HepG2 (cell line): ENCODE results near the gene SH3TC2. TPM values are rescaled to one million over a fixed set of nuclear protein-coding genes. Genes with fewer than 3 reads are reported as not detected.

Source experiments
- HNRNPK ChIP-seq: fragments of 200-400 bp; formaldehyde crosslinking; IDR thresholded peaks from 2 replicates; pipeline ENCODE4 v1.6.1; 2018; ENCODE audit warnings: low read length, low read depth, moderate library complexity, mild to moderate bottlenecking; ENCODE audit not compliant: poor library complexity, severe bottlenecking
- HOXA3 ChIP-seq: sonication (generic); formaldehyde crosslinking; IDR thresholded peaks from 2 replicates; pipeline ENCODE4 v1.5.0; 2020; ENCODE audit warnings: missing genetic modification reagents
- MAFK ChIP-seq, 2 experiments: IDR thresholded peaks in 1 of 2; conservative IDR thresholded peaks in 1 of 2; 2 replicates each; pipeline ENCODE4 v1.6.1; 2011; ENCODE audit warnings: improper control_type of control experiment in 2 of 2, low read length in 2 of 2
- MED13 ChIP-seq: sonication (generic); formaldehyde crosslinking; IDR thresholded peaks from 2 replicates; pipeline ENCODE4 v1.5.0; 2020; ENCODE audit warnings: missing genetic modification reagents
- MED8 ChIP-seq: sonication (generic); formaldehyde crosslinking; IDR thresholded peaks from 2 replicates; pipeline ENCODE4 v1.8.1; 2023; ENCODE audit warnings: mild to moderate bottlenecking, missing genetic modification reagents; ENCODE audit not compliant: insufficient replicate concordance
- NFE2L2 ChIP-seq: fragments of 150-350 bp; IDR thresholded peaks from 2 replicates; pipeline ENCODE4 v1.6.1; 2014; ENCODE audit warnings: low read length
- NRL ChIP-seq: sonication (generic); formaldehyde crosslinking; IDR thresholded peaks from 2 replicates; pipeline ENCODE4 v1.5.0; 2020; ENCODE audit warnings: missing genetic modification reagents, mild to moderate bottlenecking, moderate library complexity, borderline replicate concordance
- RFXAP ChIP-seq: sonication (generic); formaldehyde crosslinking; IDR thresholded peaks from 2 replicates; pipeline ENCODE4 v1.4.0; 2020; ENCODE audit warnings: missing genetic modification reagents, borderline replicate concordance
- SALL1 ChIP-seq: sonication (generic); formaldehyde crosslinking; IDR thresholded peaks from 2 replicates; pipeline ENCODE4 v1.8.0; 2022; ENCODE audit warnings: mild to moderate bottlenecking, missing genetic modification reagents
- SUZ12 ChIP-seq: fragments of 150-350 bp; IDR thresholded peaks from 2 replicates; pipeline ENCODE4 v1.6.1; 2014; ENCODE audit warnings: low read depth, low read length
- TAF15 ChIP-seq: fragments of 200-400 bp; formaldehyde crosslinking; IDR thresholded peaks from one replicate; pipeline ENCODE4 v1.6.1; 2018; ENCODE audit warnings: mild to moderate bottlenecking, low read depth, low read length; ENCODE audit not compliant: poor library complexity, severe bottlenecking
- TARDBP ChIP-seq: sonication (generic); formaldehyde crosslinking; IDR thresholded peaks from 2 replicates; pipeline ENCODE4 v1.8.0; 2022; ENCODE audit warnings: mild to moderate bottlenecking, missing genetic modification reagents
- TBX2 ChIP-seq: sonication (generic); formaldehyde crosslinking; IDR thresholded peaks from 2 replicates; pipeline ENCODE4 v1.5.0; 2020; ENCODE audit warnings: missing genetic modification reagents, mild to moderate bottlenecking, borderline replicate concordance
- ZNF850 ChIP-seq: sonication (generic); formaldehyde crosslinking; conservative IDR thresholded peaks from 2 replicates; pipeline ENCODE4 v1.9.0; 2021; ENCODE audit warnings: mild to moderate bottlenecking, missing genetic modification reagents
- ZNF878 ChIP-seq: sonication (generic); formaldehyde crosslinking; IDR thresholded peaks from 2 replicates; pipeline ENCODE4 v1.8.1; 2023; ENCODE audit warnings: mild to moderate bottlenecking, missing genetic modification reagents, moderate library complexity
- ZSCAN9 ChIP-seq: IDR thresholded peaks from 2 replicates; pipeline ENCODE4 v1.6.1; 2016; ENCODE audit warnings: borderline replicate concordance
- polyA plus RNA-seq, 8 experiments: library from polyadenylated mRNA; depleted of rRNA in 3 of 8; stranded (reverse) in 7 of 8; unstranded in 1 of 8; fragments of >200 nt; fragmentation: Illumina TruSeq in 4 of 8; extraction: Trizol in 4 of 8; gene quantifications; 2 replicates each; pipeline versions ENCODE4 v1.2.1 to v1.2.3, GENCODE V29; 2011 to 2016; ENCODE audit warnings: low read depth in 4 of 8, missing spikeins in 1 of 8, mixed read lengths in 1 of 8; ENCODE audit not compliant: insufficient read depth in 1 of 8
- total RNA-seq, 5 experiments: library from RNA; depleted of rRNA; stranded (reverse); fragments of >200 nt; fragmentation: Illumina TruSeq; extraction: Trizol; gene quantifications; 2 replicates each; pipeline ENCODE4 v1.2.3, GENCODE V29; 2016; ENCODE audit warnings: low read depth in 1 of 5
- TF ChIP-seq, protein P1 (sequence below): sonication (generic); formaldehyde crosslinking; IDR thresholded peaks from 2 replicates; pipeline ENCODE4 v1.4.0; 2020; ENCODE audit warnings: missing genetic modification reagents
- TF ChIP-seq, protein P2 (sequence below): IDR thresholded peaks from 2 replicates; pipeline ENCODE4 v1.6.1; 2016; ENCODE audit warnings: missing compliant biosample characterization, missing genetic modification reagents, borderline replicate concordance
- TF ChIP-seq, protein P3 (sequence below): sonication (generic); formaldehyde crosslinking; IDR thresholded peaks from 2 replicates; pipeline ENCODE4 v1.4.0; 2020; ENCODE audit warnings: mild to moderate bottlenecking, missing genetic modification reagents

SH3TC2 gene
- total and polyA plus RNA-seq, 2 of the 13 experiments (the other 11 are each of a cell fraction or from before 2014, with no cell fraction given), result 0.34 to 0.71 TPM

DNA sequence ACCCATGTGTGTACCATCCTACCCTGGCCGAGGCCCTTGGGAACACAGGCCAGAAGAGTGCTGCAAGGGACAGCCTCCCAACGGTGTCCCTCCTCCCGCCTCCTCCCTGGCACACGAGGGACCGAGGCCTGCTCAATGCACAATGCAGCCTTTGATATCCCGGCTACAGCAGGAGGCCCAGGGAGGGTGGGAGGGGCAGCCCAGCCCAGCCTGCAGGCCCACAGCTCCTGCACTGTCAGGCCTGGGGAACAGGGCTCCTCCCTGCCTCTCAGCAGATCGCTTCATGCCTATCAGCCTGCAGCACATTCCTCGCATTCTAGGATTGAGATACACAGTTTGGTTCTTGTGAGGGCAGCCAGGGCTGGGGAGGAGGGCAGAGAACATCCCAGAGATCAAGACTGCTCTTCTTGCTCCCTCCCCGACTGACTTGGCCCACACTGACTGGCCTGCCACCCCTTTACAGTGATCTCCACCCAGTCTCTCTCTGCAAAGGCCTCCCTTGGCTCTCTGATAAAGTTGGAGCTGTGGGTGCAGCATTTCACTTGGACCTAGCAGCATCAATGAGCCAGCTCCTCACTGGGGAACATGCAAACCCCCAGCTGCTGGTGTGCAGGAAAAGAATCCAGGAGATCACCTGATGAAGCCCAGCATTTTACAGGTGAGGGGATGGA is at the start of gene SH3TC2 (continued):
- TF ChIP-seq, protein P1, sequence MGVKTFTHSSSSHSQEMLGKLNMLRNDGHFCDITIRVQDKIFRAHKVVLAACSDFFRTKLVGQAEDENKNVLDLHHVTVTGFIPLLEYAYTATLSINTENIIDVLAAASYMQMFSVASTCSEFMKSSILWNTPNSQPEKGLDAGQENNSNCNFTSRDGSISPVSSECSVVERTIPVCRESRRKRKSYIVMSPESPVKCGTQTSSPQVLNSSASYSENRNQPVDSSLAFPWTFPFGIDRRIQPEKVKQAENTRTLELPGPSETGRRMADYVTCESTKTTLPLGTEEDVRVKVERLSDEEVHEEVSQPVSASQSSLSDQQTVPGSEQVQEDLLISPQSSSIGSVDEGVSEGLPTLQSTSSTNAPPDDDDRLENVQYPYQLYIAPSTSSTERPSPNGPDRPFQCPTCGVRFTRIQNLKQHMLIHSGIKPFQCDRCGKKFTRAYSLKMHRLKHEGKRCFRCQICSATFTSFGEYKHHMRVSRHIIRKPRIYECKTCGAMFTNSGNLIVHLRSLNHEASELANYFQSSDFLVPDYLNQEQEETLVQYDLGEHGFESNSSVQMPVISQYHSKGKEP, result 0 out of 2 replicates have a peak, but pooled peaks have one; percentile 28
- TF ChIP-seq ZNF850 (no peak), HOXA3 (CRISPR knock-in tag) (0 out of 2 replicates have a peak, but pooled peaks have one; percentile 13), NRL (CRISPR knock-in tag) (no peak), HNRNPK (no peak), ZNF878 (CRISPR knock-in tag) (no peak), RFXAP (no peak), TARDBP (peak; percentile 32; the same call in 1 of the 2 replicates), MED8 (CRISPR knock-in tag) (no peak), SALL1 (CRISPR knock-in tag) (peak; percentile 50), TAF15 (no peak), SUZ12 (no peak), MED13 (CRISPR knock-in tag) (no peak), TBX2 (CRISPR knock-in tag) (0 out of 2 replicates have a peak, but pooled peaks have one; percentile 35), NFE2L2 (no peak), ZSCAN9 (no peak), MAFK (conservative IDR thresholded peaks at IDR 0.05 in 1 of 2, IDR thresholded peaks at IDR 0.05 in 1 of 2; ENCODE audit: low read length in 2 of 2) (no peak)
- TF ChIP-seq, protein P2, sequence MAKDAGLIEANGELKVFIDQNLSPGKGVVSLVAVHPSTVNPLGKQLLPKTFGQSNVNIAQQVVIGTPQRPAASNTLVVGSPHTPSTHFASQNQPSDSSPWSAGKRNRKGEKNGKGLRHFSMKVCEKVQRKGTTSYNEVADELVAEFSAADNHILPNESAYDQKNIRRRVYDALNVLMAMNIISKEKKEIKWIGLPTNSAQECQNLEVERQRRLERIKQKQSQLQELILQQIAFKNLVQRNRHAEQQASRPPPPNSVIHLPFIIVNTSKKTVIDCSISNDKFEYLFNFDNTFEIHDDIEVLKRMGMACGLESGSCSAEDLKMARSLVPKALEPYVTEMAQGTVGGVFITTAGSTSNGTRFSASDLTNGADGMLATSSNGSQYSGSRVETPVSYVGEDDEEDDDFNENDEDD, result peak; percentile 62; the same call in 1 of the 2 replicates
- TF ChIP-seq, protein P3, sequence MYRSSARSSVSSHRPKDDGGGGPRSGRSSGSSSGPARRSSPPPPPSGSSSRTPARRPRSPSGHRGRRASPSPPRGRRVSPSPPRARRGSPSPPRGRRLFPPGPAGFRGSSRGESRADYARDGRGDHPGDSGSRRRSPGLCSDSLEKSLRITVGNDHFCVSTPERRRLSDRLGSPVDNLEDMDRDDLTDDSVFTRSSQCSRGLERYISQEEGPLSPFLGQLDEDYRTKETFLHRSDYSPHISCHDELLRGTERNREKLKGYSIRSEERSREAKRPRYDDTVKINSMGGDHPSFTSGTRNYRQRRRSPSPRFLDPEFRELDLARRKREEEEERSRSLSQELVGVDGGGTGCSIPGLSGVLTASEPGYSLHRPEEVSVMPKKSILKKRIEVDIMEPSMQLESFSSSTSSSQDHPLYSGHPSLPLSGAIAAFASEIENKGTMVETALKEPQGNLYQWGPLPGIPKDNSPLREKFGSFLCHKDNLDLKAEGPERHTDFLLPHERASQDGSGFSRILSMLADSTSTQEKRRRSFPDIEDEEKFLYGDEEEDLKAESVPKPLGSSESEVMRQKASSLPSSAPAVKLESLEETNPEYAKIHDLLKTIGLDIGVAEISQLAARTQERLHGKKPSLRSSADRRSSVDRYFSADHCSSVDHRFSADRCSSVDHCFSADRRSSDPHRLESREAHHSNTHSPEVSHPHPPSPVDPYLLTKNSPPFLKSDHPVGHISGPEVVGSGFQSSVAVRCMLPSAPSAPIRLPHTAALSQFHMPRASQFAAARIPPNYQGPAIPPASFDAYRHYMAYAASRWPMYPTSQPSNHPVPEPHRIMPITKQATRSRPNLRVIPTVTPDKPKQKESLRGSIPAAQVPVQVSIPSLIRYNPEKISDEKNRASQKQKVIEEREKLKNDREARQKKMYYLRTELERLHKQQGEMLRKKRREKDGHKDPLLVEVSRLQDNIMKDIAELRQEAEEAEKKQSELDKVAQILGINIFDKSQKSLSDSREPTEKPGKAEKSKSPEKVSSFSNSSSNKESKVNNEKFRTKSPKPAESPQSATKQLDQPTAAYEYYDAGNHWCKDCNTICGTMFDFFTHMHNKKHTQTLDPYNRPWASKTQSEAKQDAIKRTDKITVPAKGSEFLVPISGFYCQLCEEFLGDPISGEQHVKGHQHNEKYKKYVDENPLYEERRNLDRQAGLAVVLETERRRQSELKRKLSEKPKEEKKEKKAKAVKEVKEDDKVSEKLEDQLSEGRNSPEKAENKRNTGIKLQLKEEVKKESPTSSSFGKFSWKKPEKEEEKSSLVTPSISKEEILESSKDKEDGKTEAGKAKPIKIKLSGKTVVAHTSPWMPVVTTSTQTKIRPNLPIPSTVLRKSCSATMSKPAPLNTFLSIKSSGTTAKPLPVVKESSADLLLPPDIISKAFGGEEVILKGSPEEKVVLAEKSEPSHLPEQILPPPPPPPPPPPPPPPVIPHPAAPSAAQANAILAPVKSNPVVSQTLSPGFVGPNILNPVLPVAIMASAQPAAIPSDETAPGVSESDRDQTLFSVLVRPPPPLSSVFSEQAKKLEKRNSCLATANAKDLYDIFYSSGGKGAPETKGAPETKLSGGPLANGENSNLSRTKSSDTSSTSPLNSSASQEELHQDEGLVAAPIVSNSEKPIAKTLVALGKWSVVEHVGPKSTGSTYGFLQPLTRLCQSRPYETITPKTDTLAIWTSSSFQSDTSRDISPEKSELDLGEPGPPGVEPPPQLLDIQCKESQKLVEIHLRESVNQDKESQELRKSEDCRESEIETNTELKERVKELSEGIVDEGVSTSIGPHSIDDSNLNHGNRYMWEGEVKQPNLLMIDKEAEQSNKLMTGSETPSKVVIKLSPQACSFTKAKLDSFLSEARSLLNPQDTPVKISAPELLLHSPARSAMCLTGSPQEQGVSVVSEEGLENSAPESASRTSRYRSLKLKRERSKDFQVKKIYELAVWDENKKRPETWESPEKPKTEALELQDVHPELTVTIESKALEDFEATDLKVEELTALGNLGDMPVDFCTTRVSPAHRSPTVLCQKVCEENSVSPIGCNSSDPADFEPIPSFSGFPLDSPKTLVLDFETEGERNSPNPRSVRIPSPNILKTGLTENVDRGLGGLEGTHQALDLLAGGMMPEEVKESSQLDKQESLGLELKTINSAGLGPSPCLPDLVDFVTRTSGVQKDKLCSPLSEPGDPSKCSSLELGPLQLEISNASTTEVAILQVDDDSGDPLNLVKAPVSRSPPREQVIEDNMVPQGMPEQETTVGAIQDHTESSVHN (CRISPR knock-in tag), result no peak
